SU-DHL-6 (cell line): Measurements from ENCODE around the gene KANK2.
"Not testable (repeated sequence)": the region's sequence is repeated elsewhere in the genome, so short reads cannot be mapped to it uniquely, and the experiment has no call there.

ENCODE experiments used
- H2AFZ ChIP-seq: fragments of 200-600 bp; sonication (generic); 2 replicates; pipeline ENCODE4 v1.6.1; 2014; ENCODE audit warnings: low read depth, mild to moderate bottlenecking, moderate library complexity, mixed read lengths, antibody characterized with exemption, low read length; ENCODE audit not compliant: severe bottlenecking
- H3F3A ChIP-seq: fragments of 200-600 bp; shearing (Covaris generic); 2 replicates; pipeline ENCODE4 v1.6.0; 2016; ENCODE audit warnings: antibody characterized with exemption, mild to moderate bottlenecking; ENCODE audit not compliant: insufficient read depth
- H3K27ac ChIP-seq: fragments of 200-600 bp; sonication (generic); 2 replicates; pipeline ENCODE4 v1.5.1; 2016; ENCODE audit warnings: low read depth, mild to moderate bottlenecking, low read length, moderate library complexity, mixed read lengths
- H3K27me3 ChIP-seq: fragments of 200-600 bp; sonication (generic), shearing (Covaris generic); 2 replicates; pipeline ENCODE4 v1.6.0; 2014; ENCODE audit warnings: mild to moderate bottlenecking, low read length
- H3K36me3 ChIP-seq: fragments of 200-600 bp; sonication (generic); 2 replicates; pipeline ENCODE4 v1.6.1; 2014; ENCODE audit warnings: mild to moderate bottlenecking, low read length, mixed read lengths
- H3K4me2 ChIP-seq: fragments of 300-600, 200-600 bp; shearing (Covaris generic), sonication (generic); 2 replicates; pipeline ENCODE4 v1.6.0; 2014; ENCODE audit warnings: low read length, low read depth, mild to moderate bottlenecking; ENCODE audit not compliant: poor library complexity, severe bottlenecking
- H3K4me3 ChIP-seq: fragments of 200-600 bp; sonication (generic); 2 replicates; pipeline ENCODE4 v1.5.1; 2014; ENCODE audit warnings: antibody characterized with exemption, low read length, mild to moderate bottlenecking, mixed read lengths; ENCODE audit not compliant: insufficient read depth, poor library complexity, severe bottlenecking
- H3K79me2 ChIP-seq: fragments of 200-600 bp; sonication (generic); 2 replicates; pipeline ENCODE4 v1.6.1; 2014; ENCODE audit warnings: mild to moderate bottlenecking, low read length, moderate library complexity; ENCODE audit not compliant: insufficient read depth
- H3K9ac ChIP-seq: fragments of 200-600 bp; sonication (generic); 2 replicates; pipeline ENCODE4 v1.7.0; 2014; ENCODE audit warnings: mild to moderate bottlenecking, low read length
- H3K9me2 ChIP-seq: fragments of 200-600 bp; sonication (generic); replicated peaks from 2 replicates; pipeline ENCODE4 v1.6.1; 2014; ENCODE audit warnings: low read length; ENCODE audit not compliant: insufficient read depth
- H3K9me3 ChIP-seq: fragments of 200-600 bp; sonication (generic); 2 replicates; pipeline ENCODE4 v1.6.1; 2014; ENCODE audit warnings: low read length, mixed read lengths; ENCODE audit not compliant: insufficient read depth
- H4K20me1 ChIP-seq: fragments of 200-600 bp; sonication (generic); 2 replicates; pipeline ENCODE4 v1.6.1; 2014; ENCODE audit warnings: low read depth, mild to moderate bottlenecking, antibody characterized with exemption, low read length, moderate library complexity, mixed read lengths
- CTCF ChIP-seq: fragments of 200-600 bp; sonication (generic); IDR thresholded peaks from one replicate; pipeline ENCODE4 v1.5.1; 2017; ENCODE audit warnings: antibody characterized with exemption, mild to moderate bottlenecking, low read length, moderate library complexity; ENCODE audit not compliant: insufficient read depth, poor library complexity, severe bottlenecking
- EZH2phosphoT487 ChIP-seq: fragments of 200-600 bp; sonication (generic), shearing (Covaris generic); conservative IDR thresholded peaks from 2 replicates; pipeline ENCODE4 v1.6.1; 2018; ENCODE audit warnings: mild to moderate bottlenecking, antibody characterized with exemption, low read length, moderate library complexity, mixed read lengths

Gene KANK2

GRCh38 chr19:11165486-11166030, 31.8 kb downstream of the KANK2 start:
- no peaks in the 10 kb centered on the region for H3K79me2 ChIP-seq
- H3K9ac ChIP-seq, result no peak overlapping the region
- TF ChIP-seq EZH2phosphoT487 (no peak), CTCF (no peak)
- no peaks in the 10 kb centered on the region for H3K9me2 ChIP-seq
- H3F3A ChIP-seq, result no peaks in the 10 kb centered on the region
- H3K27ac ChIP-seq, result no peak overlapping the region
- no peaks in the 10 kb centered on the region for H3K27me3 ChIP-seq
- H3K4me2 ChIP-seq, result no peak overlapping the region
- no peaks in the 10 kb centered on the region for H3K9me3 ChIP-seq
- H3K4me3 ChIP-seq, result no peak overlapping the region
- no peak overlapping the region for H2AFZ ChIP-seq
- no peaks in the 10 kb centered on the region for H4K20me1 ChIP-seq
- H3K36me3 ChIP-seq, result no peaks in the 10 kb centered on the region

DNA sequence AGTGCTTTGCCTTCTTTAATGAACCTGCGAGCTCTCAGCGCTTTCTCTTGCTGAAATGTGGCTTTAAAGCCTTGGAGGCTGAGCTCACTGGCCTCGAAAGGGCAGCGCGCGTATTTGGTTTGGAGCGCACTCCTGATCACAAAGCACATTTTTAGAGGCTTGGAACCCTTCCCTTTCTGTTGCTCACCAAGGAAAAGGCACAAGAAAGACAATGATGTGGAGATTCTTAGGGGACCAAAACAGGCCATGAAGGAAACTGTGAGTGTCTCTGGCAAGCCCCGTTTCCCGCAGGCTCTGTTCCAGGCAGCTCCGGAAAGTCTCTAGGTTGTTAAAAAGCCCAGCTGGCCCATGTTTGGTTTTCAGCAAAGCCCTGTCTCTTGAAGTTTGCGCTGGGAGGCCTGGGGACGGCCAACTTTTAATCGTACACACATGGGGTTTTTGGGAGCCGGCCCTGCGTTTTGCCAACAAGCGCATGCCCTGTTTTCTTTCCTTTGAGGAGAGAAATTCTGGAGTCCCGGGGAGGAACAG, 32.4 kb downstream of the KANK2 start:
- Histone ChIP-seq H2AFZ (no peak overlapping the region), H3K79me2 (no peaks in the 10 kb centered on the region), H3K4me3 (no peak overlapping the region), H3K9me2 (no peaks in the 10 kb centered on the region), H3K27ac (no peak overlapping the region), H3K36me3 (no peaks in the 10 kb centered on the region), H3K27me3 (no peaks in the 10 kb centered on the region), H3K4me2 (no peak overlapping the region), H3K9me3 (no peaks in the 10 kb centered on the region), H3K9ac (no peak overlapping the region), H3F3A (no peaks in the 10 kb centered on the region), H4K20me1 (no peaks in the 10 kb centered on the region)
- TF ChIP-seq EZH2phosphoT487 (no peak), CTCF (no peak)

GRCh38 chr19:11164296-11164695, 33.0 kb downstream of the KANK2 start:
- Histone ChIP-seq H3K4me3 (no peak overlapping the region), H3K9me2 (no peaks in the 10 kb centered on the region), H3K27me3 (no peaks in the 10 kb centered on the region), H4K20me1 (no peaks in the 10 kb centered on the region), H3K9ac (no peak overlapping the region), H3K36me3 (no peaks in the 10 kb centered on the region), H3K9me3 (no peaks in the 10 kb centered on the region), H3K4me2 (no peak overlapping the region), H3F3A (no peaks in the 10 kb centered on the region), H3K79me2 (no peaks in the 10 kb centered on the region), H2AFZ (no peak overlapping the region), H3K27ac (no peak overlapping the region)
- TF ChIP-seq CTCF, result no peak
- no peak for TF ChIP-seq EZH2phosphoT487

DNA sequence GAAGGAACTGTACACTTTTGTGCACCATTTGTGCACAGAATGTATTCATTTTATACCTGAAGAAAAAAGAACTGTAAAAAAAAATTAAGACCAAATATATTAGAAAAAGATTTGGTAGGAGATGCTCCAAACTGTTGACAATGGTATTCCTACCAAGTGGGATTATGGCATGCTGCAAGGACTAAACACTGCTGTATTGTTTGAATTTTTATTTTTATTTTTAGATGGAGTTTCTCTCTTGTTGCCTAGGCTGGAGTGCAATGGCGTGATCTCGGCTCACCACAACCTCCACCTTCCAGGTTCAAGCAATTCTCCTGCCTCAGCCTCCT, 36.9 kb downstream of the KANK2 start:
- not testable (repeated sequence) for H3K9me2 ChIP-seq, H3K36me3 ChIP-seq, H4K20me1 ChIP-seq, H3K27me3 ChIP-seq, H3K9me3 ChIP-seq, H3K27ac ChIP-seq, H3K9ac ChIP-seq, H2AFZ ChIP-seq, H3K4me2 ChIP-seq, H3K79me2 ChIP-seq, H3K4me3 ChIP-seq, H3F3A ChIP-seq
